ENCODE measurements around the gene TK1. TPM values are rescaled to one million over a fixed set of nuclear protein-coding genes. Genes with fewer than 3 reads are reported as not detected.

The TK1 gene
- total and polyA plus RNA-seq, 7 experiments from 2014 or later, result 0.20 to 57.7 (median 0.29) TPM; not detected in 2

DNA sequence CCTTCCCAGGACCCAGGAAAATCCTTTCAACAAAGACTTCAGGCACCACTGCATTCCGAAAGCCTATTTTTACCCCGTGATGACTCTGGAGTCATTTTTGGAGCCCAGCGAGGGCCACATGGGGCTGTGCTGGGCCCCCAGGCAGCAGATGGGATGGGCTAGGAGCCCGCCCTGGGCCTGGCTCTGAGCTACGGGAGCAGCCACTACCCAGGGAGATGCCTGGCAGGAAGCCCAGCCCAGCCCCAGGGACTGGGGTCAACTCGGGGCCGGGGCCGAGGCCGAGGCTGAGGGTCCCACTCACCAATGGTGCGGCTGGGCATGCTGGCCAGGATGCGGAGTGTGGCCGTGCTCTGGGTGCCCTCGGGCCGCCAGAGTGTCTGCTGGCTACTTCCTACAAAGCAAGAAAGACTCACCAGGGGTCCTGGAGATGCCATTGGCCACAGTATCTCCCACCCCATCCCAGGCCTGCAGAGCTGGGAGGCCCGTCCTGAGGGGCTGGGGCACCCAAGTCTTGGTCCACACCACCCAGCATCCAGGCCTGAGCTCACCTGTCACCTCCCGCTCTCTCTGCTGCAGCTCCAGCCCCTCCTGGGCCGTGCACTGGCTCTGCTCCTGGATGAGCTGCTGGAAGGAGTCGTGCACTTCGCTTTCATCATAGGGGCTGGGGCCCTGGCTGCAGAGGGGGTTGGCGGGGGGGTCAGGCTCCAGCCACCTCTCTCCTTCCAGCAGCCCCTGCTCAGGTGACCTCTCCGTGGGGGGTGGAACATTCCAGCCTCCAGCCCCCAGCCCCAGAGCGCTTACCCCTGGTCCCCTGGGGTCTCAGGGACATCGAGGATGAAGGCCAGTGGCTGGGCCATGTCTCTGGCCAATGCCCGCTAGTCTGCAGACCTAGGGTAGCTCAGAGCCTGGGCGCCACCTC is 60.6 kb downstream of the TK1 start:
- no peak for ATAC-seq
- peaks cover 4 to 57% (median 21%) of the 10 kb centered on the region in 5 donors for H3K36me3 Mint-ChIP-seq
- CTCF ChIA-PET, result interaction anchor here (1.5 to 5.5 kb wide), 3 partner anchors 9 to 50 kb away, joined by 3 to 52 read pairs (median 6); no protein-coding TSS in a partner anchor
- peaks cover 0 to 3% (median 0%) of the 10 kb centered on the region in 5 donors for H3K27me3 Mint-ChIP-seq
- Histone ChIP-seq H3K27ac (ENCODE audit: low read depth, low read length) (peak overlapping the region; percentile 77), H3K36me3 (ENCODE audit: control insufficient read depth in 2 of 3, insufficient read depth in 3 of 3, low read length in 3 of 3) (peaks cover 15 to 57% (median 16%) of the 10 kb centered on the region in 3 experiments), H3K27me3 (ENCODE audit: control insufficient read depth in 2 of 2, insufficient read depth in 2 of 2, low read length in 2 of 2) (no peaks in the 10 kb centered on the region), H3K4me3 (ENCODE audit: low read length) (peak overlapping the region; percentile 91), H3K4me1 (ENCODE audit: control insufficient read depth in 2 of 2, insufficient read depth in 2 of 2, low read length in 2 of 2) (peaks cover 67 to 71% of the 10 kb centered on the region in 2 donors), H3K9me3 (ENCODE audit: control insufficient read depth in 2 of 3, low read length in 3 of 3) (no peaks in the 10 kb centered on the region)
- H3K4me1 Mint-ChIP-seq, result peaks cover 33 to 66% (median 54%) of the 10 kb centered on the region in 7 donors
- POLR2A ChIA-PET, result interaction anchor here (0.5 to 27.3 kb wide), 13 partner anchors 8 to 686 kb away, joined by 3 to 898 read pairs (median 5); partner anchors contain the start of genes AFMID, C17orf99, SYNGR2 and TK1
- intact Hi-C loops (cut with micrococcal nuclease), result loop anchor here (1.0 to 10.0 kb wide), 4 partner anchors 8 to 1399 kb away; partner anchors contain the start of genes JMJD6 (in 1 of the 2) and METTL23 (in 1 of the 2)
- H3K9me3 Mint-ChIP-seq, result peaks cover 0 to 9% (median 0%) of the 10 kb centered on the region in 11 donors
- DNase-seq, result no peak
- H3K27ac Mint-ChIP-seq, result peak overlapping the region in 8 of 9 donors; percentile 57 to 99 (median 92)
- peak overlapping the region; percentile 89 to 99 (median 92) for H3K4me3 Mint-ChIP-seq

DNA sequence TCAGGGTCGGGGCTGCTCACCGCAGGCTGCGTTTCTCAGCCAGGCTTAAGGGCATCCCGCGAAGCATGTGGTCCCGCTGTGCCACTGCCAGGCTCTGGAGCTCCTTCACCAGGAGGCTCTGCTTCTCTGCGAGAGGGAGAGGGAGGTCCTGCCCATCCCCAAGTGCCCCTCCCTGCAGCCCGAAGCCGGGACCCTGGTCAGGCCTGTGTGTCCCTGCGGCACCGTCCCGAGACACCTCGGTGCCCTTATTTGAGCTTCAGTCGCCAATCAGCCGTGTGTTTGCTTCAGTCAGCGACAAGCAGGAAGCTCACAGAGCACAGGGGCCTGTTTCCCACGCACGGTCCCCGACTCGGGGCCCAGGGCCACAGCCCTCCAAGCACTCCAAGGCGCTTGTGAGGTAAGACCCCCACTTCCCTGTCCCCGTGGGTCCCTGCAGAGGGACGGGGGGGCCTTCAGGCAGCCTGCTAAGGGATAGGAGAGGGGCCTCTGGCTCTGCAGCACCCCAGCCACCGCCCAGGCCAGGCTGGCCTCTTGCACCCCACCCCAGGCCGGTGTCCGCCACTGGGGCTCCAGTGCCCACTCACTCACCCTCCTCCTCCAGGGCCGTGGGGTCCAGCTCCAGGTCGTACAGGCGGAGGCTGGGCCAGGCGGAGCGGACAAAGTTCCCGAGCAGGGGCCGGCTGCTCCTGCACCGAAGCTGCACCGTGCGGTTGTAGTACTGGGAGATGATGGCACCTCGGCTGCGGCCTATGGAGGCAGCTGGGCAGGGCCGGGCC is 61.5 kb downstream of the TK1 start:
- Mint-ChIP-seq H3K27ac (peak overlapping the region in 8 of 9 donors; percentile 31 to 99 (median 69)), H3K4me1 (peaks cover 41 to 75% (median 63%) of the 10 kb centered on the region in 7 donors), H3K27me3 (no peaks in the 10 kb centered on the region), H3K36me3 (peaks cover 4 to 54% (median 18%) of the 10 kb centered on the region in 5 donors), H3K4me3 (peak overlapping the region; percentile 59 to 99 (median 92)), H3K9me3 (peaks cover 0 to 8% (median 0%) of the 10 kb centered on the region in 11 donors)
- H3K27me3 ChIP-seq (ENCODE audit: control insufficient read depth in 2 of 2, insufficient read depth in 2 of 2, low read length in 2 of 2), result no peaks in the 10 kb centered on the region
- peak overlapping the region; percentile 91 for H3K4me3 ChIP-seq (ENCODE audit: low read length)
- H3K4me1 ChIP-seq (ENCODE audit: control insufficient read depth in 2 of 2, insufficient read depth in 2 of 2, low read length in 2 of 2), result peaks cover 74 to 80% of the 10 kb centered on the region in 2 donors
- H3K9me3 ChIP-seq (ENCODE audit: control insufficient read depth in 2 of 3, low read length in 3 of 3), result no peaks in the 10 kb centered on the region
- peaks cover 18 to 59% (median 23%) of the 10 kb centered on the region in 3 experiments for H3K36me3 ChIP-seq (ENCODE audit: control insufficient read depth in 2 of 3, insufficient read depth in 3 of 3, low read length in 3 of 3)
- peak overlapping the region; percentile 77 for H3K27ac ChIP-seq (ENCODE audit: low read depth, low read length)
- peak in 6 of 9 donors; percentile 41 to 67 (median 56) for DNase-seq
- ATAC-seq, result no peak
- intact Hi-C loops (cut with micrococcal nuclease), result loop anchor here (1.0 to 10.0 kb wide), 4 partner anchors 9 to 1398 kb away; partner anchors contain the start of genes JMJD6 (in 1 of the 2) and METTL23 (in 1 of the 2)
- ChIA-PET POLR2A (interaction anchor here (0.6 to 27.3 kb wide), 9 partner anchors 14 to 1400 kb away, joined by 3 to 898 read pairs (median 5); partner anchors contain the start of genes C17orf99, TMC6, TMC8 and TNRC6C), CTCF (interaction anchor here (0.5 to 5.5 kb wide), 4 partner anchors 10 to 248 kb away, joined by 3 to 52 read pairs (median 4); no protein-coding TSS in a partner anchor)

DNA sequence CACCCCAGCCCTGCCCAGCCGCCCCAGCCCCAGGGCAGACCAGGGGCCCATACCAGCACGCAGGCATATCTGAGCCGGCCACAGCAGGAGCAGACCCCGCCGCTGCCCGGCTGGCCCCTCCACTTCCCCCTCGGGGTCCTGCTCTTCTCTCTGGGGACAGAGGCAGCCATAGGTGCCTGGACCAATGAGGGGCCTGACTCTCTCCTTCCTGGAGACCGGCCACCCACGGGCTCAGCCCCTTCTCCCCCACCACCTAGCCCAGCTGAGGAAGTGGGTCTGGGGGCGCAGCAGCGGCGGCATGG is 62.1 kb downstream of the TK1 start:
- ATAC-seq, result no peak
- H3K4me3 Mint-ChIP-seq, result peak overlapping the region; percentile 38 to 99 (median 92)
- ChIA-PET POLR2A (interaction anchor here (0.6 to 27.3 kb wide), 8 partner anchors 14 to 1400 kb away, joined by 3 to 898 read pairs (median 6); partner anchors contain the start of genes C17orf99, TMC6, TMC8 and TNRC6C), CTCF (interaction anchor here (1.5 to 5.5 kb wide), 3 partner anchors 11 to 52 kb away, joined by 3 to 52 read pairs (median 6); no protein-coding TSS in a partner anchor)
- H3K27ac ChIP-seq (ENCODE audit: low read depth, low read length), result peak overlapping the region; percentile 77
- H3K4me1 Mint-ChIP-seq, result peaks cover 39 to 72% (median 64%) of the 10 kb centered on the region in 7 donors
- H3K9me3 ChIP-seq (ENCODE audit: control insufficient read depth in 2 of 3, low read length in 3 of 3), result no peaks in the 10 kb centered on the region
- no peaks in the 10 kb centered on the region for H3K27me3 ChIP-seq (ENCODE audit: control insufficient read depth in 2 of 2, insufficient read depth in 2 of 2, low read length in 2 of 2)
- no peak for DNase-seq
- peaks cover 4 to 54% (median 18%) of the 10 kb centered on the region in 5 donors for H3K36me3 Mint-ChIP-seq
- peaks cover 22 to 62% (median 23%) of the 10 kb centered on the region in 3 experiments for H3K36me3 ChIP-seq (ENCODE audit: control insufficient read depth in 2 of 3, insufficient read depth in 3 of 3, low read length in 3 of 3)
- peak overlapping the region; percentile 91 for H3K4me3 ChIP-seq (ENCODE audit: low read length)
- peak overlapping the region in 7 of 9 donors; percentile 19 to 99 (median 68) for H3K27ac Mint-ChIP-seq
- peaks cover 72 to 75% of the 10 kb centered on the region in 2 donors for H3K4me1 ChIP-seq (ENCODE audit: control insufficient read depth in 2 of 2, insufficient read depth in 2 of 2, low read length in 2 of 2)
- H3K9me3 Mint-ChIP-seq, result peaks cover 0 to 8% (median 0%) of the 10 kb centered on the region in 11 donors
- intact Hi-C loops (cut with micrococcal nuclease), result loop anchor here (1.0 to 10.0 kb wide), 4 partner anchors 10 to 1397 kb away; partner anchors contain the start of genes JMJD6 (in 1 of the 2) and METTL23 (in 1 of the 2)
- H3K27me3 Mint-ChIP-seq, result no peaks in the 10 kb centered on the region

Other genes starting within 250 kb of the TK1 start
- gene TNRC6C, start 228.3 kb downstream of the TK1 start, total RNA-seq, result 100 to 1,000 TPM in 3 of 5 experiments, 10 to 100 TPM in 2; 28.6 to 133 (median 104) TPM
- 1 to 10 TPM; 7.4 to 8.2 TPM for gene TNRC6C, start 228.3 kb downstream of the TK1 start, polyA plus RNA-seq
- 100 to 1,000 TPM; 574 to 808 (median 773) TPM for gene TMC6, start 58.3 kb downstream of the TK1 start, total RNA-seq
- 100 to 1,000 TPM; 165 to 247 TPM for gene TMC6, start 58.3 kb downstream of the TK1 start, polyA plus RNA-seq
- gene TMC8, start 56.3 kb downstream of the TK1 start, total RNA-seq, result 100 to 1,000 TPM; 423 to 593 (median 509) TPM
- 100 to 1,000 TPM in 1 of 2 donors, 10 to 100 TPM in 1; 94.4 to 217 TPM for gene TMC8, start 56.3 kb downstream of the TK1 start, polyA plus RNA-seq
- 1 to 10 TPM in 1 of 5 experiments, under 1 TPM in 1, not detected in 3; 0.10 to 1.0 TPM for gene C17orf99, start 40.7 kb downstream of the TK1 start, total RNA-seq
- not detected for gene C17orf99, start 40.7 kb downstream of the TK1 start, polyA plus RNA-seq
- gene SYNGR2, start 18.5 kb downstream of the TK1 start, total RNA-seq, result 100 to 1,000 TPM in 1 of 5 experiments, 10 to 100 TPM in 4; 47.6 to 109 (median 58.6) TPM
- 100 to 1,000 TPM in 1 of 2 donors, 10 to 100 TPM in 1; 94.6 to 118 TPM for gene SYNGR2, start 18.5 kb downstream of the TK1 start, polyA plus RNA-seq
- 10 to 100 TPM in 1 of 5 experiments, 1 to 10 TPM in 4; 1.2 to 19.2 (median 3.0) TPM for gene AFMID, start 310 bp upstream of the TK1 start, total RNA-seq
- gene AFMID, start 310 bp upstream of the TK1 start, polyA plus RNA-seq, result 1 to 10 TPM in 1 of 2 donors, under 1 TPM in 1; 0.99 to 1.1 TPM
- 10 to 100 TPM in 1 of 5 experiments, not detected in 4; 49.0 TPM for gene BIRC5, start 27.2 kb upstream of the TK1 start, total RNA-seq
- not detected for gene BIRC5, start 27.2 kb upstream of the TK1 start, polyA plus RNA-seq
- not detected for gene TMEM235, start 44.6 kb upstream of the TK1 start, total RNA-seq
- not detected for gene TMEM235, start 44.6 kb upstream of the TK1 start, polyA plus RNA-seq
- 100 to 1,000 TPM in 3 of 5 experiments, 1 to 10 TPM in 2; 8.1 to 281 (median 110) TPM for gene SOCS3, start 173.0 kb upstream of the TK1 start, total RNA-seq
- 100 to 1,000 TPM in 1 of 2 donors, 10 to 100 TPM in 1; 58.4 to 206 TPM for gene SOCS3, start 173.0 kb upstream of the TK1 start, polyA plus RNA-seq
- 10 to 100 TPM; 66.6 to 84.3 (median 82.0) TPM for gene PGS1, start 191.6 kb upstream of the TK1 start, total RNA-seq
- 10 to 100 TPM; 36.1 to 52.3 TPM for gene PGS1, start 191.6 kb upstream of the TK1 start, polyA plus RNA-seq

Measured in naive thymus-derived CD4-positive, alpha-beta T cell (primary cell).